GM12875 (cell line): Measurements from ENCODE around the gene TRMT61A.

ENCODE experiments used
- H3K4me3 ChIP-seq: one replicate; pipeline ENCODE4 v1.5.1; 2011; ENCODE audit warnings: low read depth, low read length, control low read depth
- CTCF ChIP-seq: IDR thresholded peaks from 2 replicates; pipeline ENCODE4 v1.5.1; 2011; ENCODE audit warnings: low read depth, mild to moderate bottlenecking, control low read depth, inconsistent platforms, low read length, moderate library complexity, borderline replicate concordance; ENCODE audit not compliant: insufficient read depth

The TRMT61A gene

GRCh38 chr14:103563226-103563620 is 34.2 kb downstream of the TRMT61A start:
- TF ChIP-seq CTCF = no peak
- H3K4me3 ChIP-seq = peak overlapping the region; percentile 98

- H3K4me3 ChIP-seq = peak overlapping the region; percentile 98
- no peak for TF ChIP-seq CTCF
Observed at GRCh38 chr14:103563844-103564505, 35.0 kb downstream of the TRMT61A start.

- H3K4me3 ChIP-seq = no peak overlapping the region
- TF ChIP-seq CTCF = no peak
Observed at GRCh38 chr14:103568952-103569351, 40.0 kb downstream of the TRMT61A start.

- H3K4me3 ChIP-seq = no peak overlapping the region
- no peak for TF ChIP-seq CTCF
Observed at GRCh38 chr14:103569408-103569807, 40.4 kb downstream of the TRMT61A start.

- H3K4me3 ChIP-seq = no peak overlapping the region
- no peak for TF ChIP-seq CTCF
Observed at GRCh38 chr14:103574104-103574503, 45.1 kb downstream of the TRMT61A start.

GRCh38 chr14:103574707-103575285 is 45.8 kb downstream of the TRMT61A start:
- TF ChIP-seq CTCF = no peak
- no peak overlapping the region for H3K4me3 ChIP-seq

GRCh38 chr14:103576371-103577024 is 47.5 kb downstream of the TRMT61A start:
- no peak for TF ChIP-seq CTCF

More at GRCh38 chr14:103576371-103577024, 47.5 kb downstream of the TRMT61A start:
- H3K4me3 ChIP-seq = no peak overlapping the region
